Common myeloid progenitor, CD34-positive (primary cell): Measurements from ENCODE around the gene ARHGAP32.

Source experiments
- CTCF ChIA-PET: fragments of 350-600 bp; sonication (Branson Sonifier 250); formaldehyde crosslinking; loops from one replicate; lab custom pipeline; 2021; ENCODE audit warnings: antibody characterized with exemption; lab: Charles Lee
- POLR2A ChIA-PET: fragments of 350-600 bp; sonication (Branson Sonifier 250); formaldehyde crosslinking; loops from one replicate; lab custom pipeline; 2021; ENCODE audit warnings: antibody characterized with exemption; lab: Charles Lee
- DNase-seq, 3 donors: peaks; one replicate each; pipeline versions ENCODE4 v3.0.0 to v3.0.0-alpha.2; 2013
- H3K27ac ChIP-seq, 2 experiments: 1 replicate in 1 of 2; 2 replicates in 1 of 2; pipeline ENCODE4 v1.7.0; 2013; ENCODE audit warnings: inconsistent platforms in 2 of 2, low read length in 2 of 2, mild to moderate bottlenecking in 2 of 2, low read depth in 1 of 2, moderate library complexity in 1 of 2; ENCODE audit not compliant: severe bottlenecking in 2 of 2, insufficient read depth in 1 of 2, poor library complexity in 1 of 2
- H3K27me3 ChIP-seq, 5 experiments: replicated peaks in 2 of 5; 1 replicate in 3 of 5; 2 replicates in 2 of 5; pipeline versions ENCODE4 v1.6.1 to v1.7.0; 2013; ENCODE audit warnings: low read length in 4 of 5, mild to moderate bottlenecking in 2 of 5, moderate library complexity in 2 of 5, inconsistent platforms in 1 of 5; ENCODE audit not compliant: insufficient read depth in 5 of 5, control insufficient read depth in 4 of 5
- H3K36me3 ChIP-seq, 4 experiments: 1 replicate in 2 of 4; 2 replicates in 2 of 4; pipeline versions ENCODE4 v1.6.1 to v1.7.0; 2013; ENCODE audit warnings: low read length in 3 of 4, control low read depth in 1 of 4, mild to moderate bottlenecking in 1 of 4; ENCODE audit not compliant: control insufficient read depth in 4 of 4, insufficient read depth in 4 of 4
- H3K4me1 ChIP-seq, 4 experiments: 1 replicate in 3 of 4; 2 replicates in 1 of 4; pipeline versions ENCODE4 v1.6.1 to v1.7.1; 2013; ENCODE audit warnings: low read length in 3 of 4, mild to moderate bottlenecking in 3 of 4, control low read depth in 1 of 4, inconsistent platforms in 1 of 4, moderate library complexity in 1 of 4; ENCODE audit not compliant: control insufficient read depth in 4 of 4, insufficient read depth in 4 of 4; ENCODE audit errors: control extremely low read depth in 1 of 4
- H3K4me3 ChIP-seq, 7 experiments: 1 replicate in 4 of 7; 2 replicates in 3 of 7; pipeline versions ENCODE4 v1.5.1 to v1.7.0; 2013; ENCODE audit warnings: mild to moderate bottlenecking in 7 of 7, low read length in 6 of 7, moderate library complexity in 6 of 7, inconsistent platforms in 2 of 7, low read depth in 2 of 7, control low read depth in 1 of 7; ENCODE audit not compliant: insufficient read depth in 4 of 7, control insufficient read depth in 1 of 7; ENCODE audit errors: extremely low read depth in 1 of 7
- H3K9me3 ChIP-seq, 5 experiments: 1 replicate in 4 of 5; 2 replicates in 1 of 5; pipeline versions ENCODE4 v1.6.1 to v1.7.1; 2013; ENCODE audit warnings: low read length in 4 of 5, mild to moderate bottlenecking in 2 of 5, inconsistent platforms in 1 of 5, low read depth in 1 of 5, moderate library complexity in 1 of 5; ENCODE audit not compliant: control insufficient read depth in 4 of 5, insufficient read depth in 2 of 5; ENCODE audit errors: control extremely low read depth in 1 of 5
- WGBS: methylation state at CpG from one replicate; pipeline ENCODE4 v1.1.5; 2013; ENCODE audit not compliant: insufficient coverage; 5-methylcytosine and 5-hydroxymethylcytosine counted together

The ARHGAP32 gene

GRCh38 chr11:128916681-128917080 is 275.4 kb downstream of the ARHGAP32 start:
- Histone ChIP-seq H3K9me3 (peaks cover 0 to 4% (median 2%) of the 10 kb centered on the region in 5 experiments), H3K27me3 (peaks cover 0 to 5% (median 0%) of the 10 kb centered on the region in 5 experiments), H3K4me1 (peaks cover 0 to 34% (median 20%) of the 10 kb centered on the region in 4 experiments), H3K36me3 (no peaks in the 10 kb centered on the region), H3K4me3 (peak overlapping the region in 1 of 7 experiments; percentile 28), H3K27ac (no peak overlapping the region)
- 100% methylated on average over 1 of the region's 2 CpGs for WGBS
- ChIA-PET CTCF (interaction anchor here (0.9 to 1.7 kb wide), 5 partner anchors 11 to 33 kb away, joined by 3 to 6 read pairs (median 3); no protein-coding TSS in a partner anchor), POLR2A (interaction anchor here (0.6 kb wide), 1 partner anchor 79 kb away, joined by 3 read pairs; no protein-coding TSS in a partner anchor)
- peak in 2 of 3 donors; percentile 55 to 58 for DNase-seq

DNA sequence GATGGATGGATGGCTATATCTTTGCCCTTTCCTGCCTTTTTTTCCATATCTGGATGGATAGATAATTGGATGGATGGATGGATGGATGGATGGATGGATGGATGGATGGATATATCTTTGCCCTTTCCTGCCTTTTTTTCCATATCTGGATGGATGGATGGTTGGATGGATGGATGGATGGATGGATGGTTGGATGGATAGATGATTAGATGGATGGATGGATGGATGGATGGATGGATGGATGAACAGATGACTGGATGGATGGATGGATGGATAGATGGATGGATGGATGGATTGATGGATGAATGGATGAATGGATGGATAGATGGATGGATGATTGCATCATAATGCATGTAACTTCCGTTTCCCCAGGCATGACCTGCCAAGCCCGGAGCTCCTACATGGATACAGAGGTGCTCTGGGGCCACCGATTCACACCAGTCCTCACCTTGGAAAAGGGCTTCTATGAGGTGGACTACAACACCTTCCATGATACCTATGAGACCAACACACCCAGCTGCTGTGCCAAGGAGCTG is 276.0 kb downstream of the ARHGAP32 start:
- Histone ChIP-seq H3K36me3 (no peaks in the 10 kb centered on the region), H3K4me1 (peaks cover 0 to 34% (median 20%) of the 10 kb centered on the region in 4 experiments), H3K27ac (no peak overlapping the region), H3K9me3 (peaks cover 0 to 5% (median 2%) of the 10 kb centered on the region in 5 experiments), H3K4me3 (peak overlapping the region in 1 of 7 experiments; percentile 28), H3K27me3 (peaks cover 0 to 5% (median 0%) of the 10 kb centered on the region in 5 experiments)
- ChIA-PET CTCF (interaction anchor here (1.7 kb wide), 1 partner anchor 33 kb away, joined by 6 read pairs; no protein-coding TSS in a partner anchor), POLR2A (no interaction called here)
- DNase-seq: no peak
- no CpG with 5 or more reads among the region's 3 CpGs for WGBS

- WGBS: 93% methylated on average over 4 of the region's 6 CpGs
- Histone ChIP-seq H3K4me3 (no peak overlapping the region), H3K36me3 (no peaks in the 10 kb centered on the region), H3K27ac (no peak overlapping the region), H3K4me1 (peaks cover 0 to 34% (median 20%) of the 10 kb centered on the region in 4 experiments), H3K27me3 (peaks cover 0 to 5% (median 0%) of the 10 kb centered on the region in 5 experiments), H3K9me3 (peaks cover 0 to 5% (median 2%) of the 10 kb centered on the region in 5 experiments)
- CTCF ChIA-PET: interaction anchor here (1.6 to 4.1 kb wide), 3 partner anchors 9 to 33 kb away, joined by 4 to 18 read pairs (median 11); no protein-coding TSS in a partner anchor
- no peak for DNase-seq
- POLR2A ChIA-PET: no interaction called here
These were observed 277.0 kb downstream of the ARHGAP32 start for GRCh38 chr11:128915149-128915521.
